UCSD-AML1 (cell line): Measurements from ENCODE around the gene PSMB7.

ENCODE experiments used
- DNase-seq: peaks from one replicate; lab custom pipeline; 2025; ENCODE audit not compliant: unreplicated experiment; lab: John Stamatoyannopoulos, UW

Gene PSMB7

DNA sequence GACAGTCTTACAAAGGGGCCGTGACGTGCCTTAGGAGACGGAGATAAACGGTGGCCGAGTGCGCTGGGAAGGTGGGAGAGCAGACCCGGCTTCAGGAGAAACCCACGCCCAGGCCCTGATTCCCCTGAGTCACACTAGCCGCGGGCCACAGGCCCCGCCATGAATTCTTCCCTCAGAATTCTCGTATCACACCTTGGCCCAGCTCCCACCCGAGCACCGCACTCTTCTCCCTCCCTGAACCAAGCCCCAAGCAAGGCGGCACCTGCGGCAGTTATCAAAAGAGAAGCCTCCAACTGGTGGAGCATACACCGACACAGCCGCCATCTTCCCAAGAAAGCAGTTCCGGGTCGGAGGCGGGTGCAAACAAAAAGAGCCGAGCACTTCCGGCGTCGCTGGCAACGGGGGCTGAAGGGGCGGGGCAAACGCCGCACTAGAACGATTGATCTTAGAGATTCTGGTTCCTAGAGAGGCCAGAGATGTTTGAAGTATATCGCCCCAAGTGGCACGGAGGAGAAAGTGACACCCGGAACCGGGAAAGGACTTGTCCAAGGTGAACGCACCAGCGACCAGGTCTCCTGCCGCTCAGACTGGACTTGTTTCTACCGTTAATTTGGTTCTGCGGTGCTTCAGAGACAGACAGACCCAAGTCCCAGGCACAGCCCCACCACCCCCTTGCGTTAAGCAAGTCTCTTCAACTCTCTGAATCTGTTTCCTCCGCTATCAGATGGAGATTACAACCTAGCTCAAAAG is at the start of gene PSMB7:
Gene PSMB7 (minus strand): TSS at position 341 of the 750 bp plus-strand sequence. CDS start 17 bp downstream, at position 324.
- DNase-seq, result peak; percentile 97

GRCh38 chr9:124462739-124463138 is 47.5 kb upstream of the PSMB7 start:
- no peak for DNase-seq

DNA sequence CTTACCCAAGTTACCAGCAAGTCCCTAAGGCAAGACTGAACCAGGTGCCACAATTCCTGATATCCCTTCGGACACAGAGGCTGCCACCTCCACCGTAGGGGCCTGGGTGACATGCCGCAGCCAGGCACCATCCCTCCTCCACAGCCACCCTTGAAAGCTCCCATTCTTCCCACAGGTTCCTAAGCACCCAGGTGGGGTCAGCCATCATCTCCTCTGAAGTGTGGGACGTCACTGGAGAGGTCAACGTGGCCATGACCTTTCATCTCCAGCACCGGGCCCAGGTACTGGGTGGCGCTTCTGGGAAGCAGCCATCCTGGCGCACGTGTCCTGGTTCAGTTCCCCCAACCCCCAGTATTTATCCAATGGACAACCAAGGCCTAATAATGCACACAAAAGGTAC is 43.2 kb upstream of the PSMB7 start:
- DNase-seq, result no peak

DNA sequence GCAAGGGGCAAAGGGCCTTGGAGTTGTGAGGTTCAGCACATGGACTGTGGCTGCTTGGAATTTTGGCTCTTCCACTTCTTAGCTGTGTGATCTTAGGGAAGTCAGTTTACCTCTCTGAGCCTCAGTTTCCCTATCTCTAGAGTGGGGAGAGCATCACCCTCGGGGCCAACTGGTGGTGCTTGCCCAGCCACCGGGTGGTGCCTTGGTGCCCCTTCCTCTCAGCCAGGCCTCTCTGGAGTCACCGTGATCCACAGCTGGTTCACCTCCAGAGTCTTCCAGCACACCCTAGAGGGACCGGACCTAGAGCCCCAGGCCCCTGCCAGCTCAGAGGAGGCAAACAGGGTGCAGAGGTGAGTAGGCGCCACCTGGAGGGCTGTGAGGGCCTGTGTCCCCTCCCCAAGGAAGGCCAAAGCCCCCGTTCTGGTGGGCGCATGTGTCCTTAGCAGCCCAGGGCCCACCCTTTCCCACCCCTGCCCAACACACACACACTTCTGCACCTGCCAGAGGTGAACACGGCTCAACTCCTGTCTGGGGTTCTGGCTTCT is 42.7 kb upstream of the PSMB7 start:
- no peak for DNase-seq

- DNase-seq, result no peak
Observed at GRCh38 chr9:124457079-124457886, 42.0 kb upstream of the PSMB7 start.

- DNase-seq, result no peak
Observed at GRCh38 chr9:124456341-124457078, 41.3 kb upstream of the PSMB7 start.

DNA sequence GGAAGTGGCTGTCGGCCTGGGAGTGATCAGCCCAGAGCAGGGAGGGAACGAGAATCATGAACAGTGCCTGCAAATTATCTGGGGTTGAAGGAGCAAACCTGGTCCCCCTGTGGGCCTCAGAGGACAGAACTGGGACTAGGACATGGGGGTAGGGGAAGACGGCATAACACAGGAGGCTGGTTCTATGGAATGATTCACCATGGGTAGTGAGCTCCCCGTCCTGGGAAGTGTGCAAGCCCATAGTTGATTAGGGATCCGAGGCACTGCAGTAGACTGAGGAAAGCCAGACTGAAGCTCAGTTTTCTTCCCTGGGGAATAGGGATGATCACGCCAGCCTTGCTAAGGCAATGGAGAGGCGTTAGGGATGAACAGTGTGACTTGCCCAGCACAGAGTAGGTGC is 40.6 kb upstream of the PSMB7 start:
- no peak for DNase-seq

- DNase-seq, result no peak
Observed at GRCh38 chr9:124454791-124455443, 39.7 kb upstream of the PSMB7 start.

- DNase-seq, result no peak
Observed at GRCh38 chr9:124454296-124454695, 39.1 kb upstream of the PSMB7 start.

- no peak for DNase-seq
Observed at GRCh38 chr9:124453586-124454191, 38.4 kb upstream of the PSMB7 start.

DNA sequence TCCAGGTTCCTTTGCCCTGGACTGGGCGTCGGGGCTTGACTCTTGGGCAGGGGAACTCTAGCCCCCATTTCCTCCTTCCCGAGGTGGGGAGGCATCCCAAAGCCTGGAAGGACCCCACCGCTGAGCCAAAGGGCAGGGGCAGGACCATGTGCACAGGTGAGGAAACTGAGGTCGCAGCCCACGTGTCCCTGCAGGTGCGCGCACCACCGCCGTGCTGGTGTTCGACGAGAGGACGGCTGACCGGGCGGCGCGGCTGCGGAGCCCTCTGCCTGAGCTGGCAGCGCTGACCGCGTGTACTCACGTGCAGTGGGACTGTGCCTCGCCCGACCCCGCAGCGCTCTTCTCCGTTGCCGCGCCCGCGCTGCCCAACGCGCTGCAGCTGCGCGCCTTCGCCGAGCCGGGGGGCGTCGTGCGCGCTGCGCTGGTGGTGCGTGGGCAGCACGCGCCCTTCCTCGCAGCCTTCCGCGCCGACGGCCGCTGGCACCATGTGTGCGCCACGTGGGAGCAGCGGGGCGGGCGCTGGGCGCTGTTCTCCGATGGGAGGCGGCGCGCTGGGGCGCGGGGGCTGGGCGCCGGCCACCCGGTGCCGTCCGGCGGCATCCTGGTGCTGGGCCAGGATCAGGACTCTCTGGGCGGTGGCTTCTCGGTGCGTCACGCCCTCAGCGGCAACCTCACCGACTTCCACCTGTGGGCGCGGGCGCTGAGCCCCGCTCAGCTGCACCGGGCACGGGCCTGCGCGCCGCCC is 37.8 kb upstream of the PSMB7 start:
- no peak for DNase-seq

- no peak for DNase-seq
Observed at GRCh38 chr9:124452326-124452725, 37.1 kb upstream of the PSMB7 start.

GRCh38 chr9:124450931-124451661 is 35.9 kb upstream of the PSMB7 start:
- no peak for DNase-seq

- DNase-seq, result no peak
Observed at GRCh38 chr9:124450241-124450924, 35.1 kb upstream of the PSMB7 start, which contains the start of gene ADGRD2. TSS of gene ADGRD2 (plus strand) at chr9:124450451. CDS start at chr9:124451667, 1,216 bp downstream.

DNA sequence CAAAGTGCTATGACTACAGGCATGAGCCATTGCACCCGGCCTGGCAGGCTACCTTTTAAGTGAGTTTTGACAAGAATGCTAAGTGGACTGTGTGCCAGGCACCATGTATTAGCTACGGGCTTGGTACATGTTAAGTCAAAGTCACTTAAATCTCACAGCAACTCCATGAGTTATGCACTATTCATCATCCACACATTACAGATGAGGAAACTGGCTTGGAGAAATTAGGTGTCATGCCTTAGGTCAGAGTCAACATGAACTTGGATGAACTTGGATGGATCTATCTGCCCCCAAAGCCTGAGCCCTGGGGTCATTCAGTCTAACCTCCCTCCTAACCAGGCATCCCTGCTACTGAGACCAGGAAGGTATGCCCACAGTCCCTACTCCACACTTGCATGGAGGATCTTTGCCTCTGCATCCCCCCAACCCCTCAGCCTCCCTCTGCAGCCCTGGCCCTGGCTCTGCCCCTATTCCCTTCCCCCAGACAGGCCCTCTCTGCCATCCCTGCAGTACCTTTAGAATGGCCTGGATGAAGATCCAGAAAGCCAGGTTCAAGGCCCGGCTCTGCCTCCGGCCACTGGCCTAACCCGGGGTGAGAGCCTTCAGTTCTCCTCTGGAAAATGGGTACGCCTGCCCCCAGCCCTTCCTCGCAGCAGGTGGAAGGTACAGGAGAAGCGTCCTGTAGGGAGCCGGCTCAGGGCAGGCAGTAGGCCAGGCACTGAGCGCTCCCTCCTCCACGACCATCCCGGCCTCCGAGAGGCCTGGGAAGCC is 34.3 kb upstream of the PSMB7 start:
- no peak for DNase-seq

DNA sequence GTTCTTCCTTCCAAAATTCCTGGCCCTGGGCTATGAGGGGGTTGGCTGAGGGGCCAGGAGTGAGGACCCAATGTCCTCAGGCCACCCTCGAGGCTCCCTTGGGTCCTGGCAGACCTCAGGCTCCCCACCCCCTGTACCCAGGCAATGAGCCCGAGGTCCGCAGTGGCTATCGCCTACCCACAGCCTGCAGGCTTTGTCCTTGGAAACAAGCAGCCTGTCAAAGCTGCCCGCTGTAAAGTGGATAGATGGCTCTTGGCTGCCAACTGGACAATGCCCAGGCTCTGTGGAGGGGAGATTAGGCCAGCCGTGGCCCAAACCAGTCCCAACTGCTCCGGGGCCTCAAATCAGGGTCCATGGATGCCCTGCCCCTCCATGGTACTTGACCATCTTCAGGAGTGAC is 32.8 kb upstream of the PSMB7 start:
- DNase-seq, result no peak

- DNase-seq, result no peak
Observed at GRCh38 chr9:124447297-124447661, 32.0 kb upstream of the PSMB7 start.

DNA sequence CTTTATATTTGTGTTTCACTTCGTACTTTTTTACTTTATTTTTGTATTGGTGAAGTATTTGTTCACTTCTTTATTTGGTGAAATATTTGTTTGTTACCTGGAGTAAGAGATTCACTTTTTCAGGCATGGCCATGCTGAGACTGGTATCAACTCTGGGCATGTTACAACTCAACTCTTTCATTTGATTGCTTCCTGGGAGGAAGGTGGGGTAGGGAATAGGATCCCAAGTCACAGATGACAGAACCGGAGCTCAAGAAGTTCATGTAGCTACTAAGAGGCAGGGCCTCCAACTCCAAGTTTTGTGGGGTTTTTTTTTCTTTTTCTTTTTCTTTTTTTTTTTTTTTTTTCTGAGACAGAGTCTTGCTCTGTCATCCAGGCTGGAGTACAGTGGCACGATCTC is 28.9 kb upstream of the PSMB7 start:
- DNase-seq, result no peak
